Esophagus muscularis mucosa (tissue), 4 donors: ENCODE data around the gene LGALS16. TPM values are rescaled to one million over a fixed set of nuclear protein-coding genes. Genes with fewer than 3 reads are reported as not detected.

Source experiments
- DNase-seq: peaks from one replicate; pipeline ENCODE4 v3.0.0-alpha.2; 2017; ENCODE audit errors: extremely low spot score
- H3K27ac ChIP-seq, 4 donors: fragments of 200-600 bp; sonication (generic); replicated peaks in 1 of 4; 1 replicate in 3 of 4; 2 replicates in 1 of 4; pipeline ENCODE4 v1.5.1; 2016 to 2019; ENCODE audit warnings: mild to moderate bottlenecking in 1 of 4
- H3K27me3 ChIP-seq, 4 donors: fragments of 200-600 bp; sonication (generic); one replicate each; pipeline versions ENCODE4 v1.5.1 to v1.6.0; 2016 to 2019
- H3K36me3 ChIP-seq, 4 donors: fragments of 200-600 bp; sonication (generic); one replicate each; pipeline ENCODE4 v1.5.1; 2016 to 2019
- H3K4me1 ChIP-seq, 4 donors: fragments of 200-600 bp; sonication (generic); one replicate each; pipeline ENCODE4 v1.5.1; 2016 to 2019
- H3K4me3 ChIP-seq, 4 donors: fragments of 200-600 bp; sonication (generic); 1 replicate in 2 of 4; 2 replicates in 2 of 4; pipeline ENCODE4 v1.5.1; 2016 to 2019; ENCODE audit warnings: mild to moderate bottlenecking in 4 of 4, moderate library complexity in 1 of 4
- H3K9me3 ChIP-seq, 4 donors: fragments of 200-600 bp; sonication (generic); 1 replicate in 3 of 4; 2 replicates in 1 of 4; pipeline ENCODE4 v1.5.1; 2016 to 2019
- CTCF ChIP-seq, 3 experiments: fragments of 200-600 bp in 2 of 3; fragments of 450-650 bp in 1 of 3; sonication (generic) in 2 of 3; IDR thresholded peaks; one replicate each; pipeline ENCODE4 v1.5.1; 2017 to 2019; ENCODE audit warnings: antibody characterized with exemption in 3 of 3, mild to moderate bottlenecking in 2 of 3, moderate library complexity in 1 of 3
- EP300 ChIP-seq: sonication (generic); formaldehyde crosslinking; IDR thresholded peaks from one replicate; pipeline ENCODE4 v1.6.1; 2017; ENCODE audit warnings: antibody characterized with exemption
- POLR2A ChIP-seq: fragments of 450-650 bp; IDR thresholded peaks from one replicate; pipeline ENCODE4 v1.6.1; 2017; ENCODE audit warnings: antibody characterized with exemption, moderate library complexity, mild to moderate bottlenecking, low read depth
- POLR2AphosphoS5 ChIP-seq, 2 donors: sonication (generic); formaldehyde crosslinking; IDR thresholded peaks; one replicate each; pipeline ENCODE4 v1.6.1; 2017; ENCODE audit warnings: antibody characterized with exemption in 2 of 2
- WGBS: methylation state at CpG from one replicate; pipeline ENCODE4 v1.1.5; 2018; 5-methylcytosine and 5-hydroxymethylcytosine counted together
- intact Hi-C: fragments of 100-400 bp; cut with DNase I; formaldehyde crosslinking; loops from one replicate; pipeline ENCODE4 v1.15.1; 2023
- total RNA-seq, 4 donors: library from RNA; depleted of rRNA; stranded (reverse); fragments of >200 nt; gene quantifications; one replicate each; pipeline versions ENCODE4 v1.1.0 to v1.2.1, GENCODE V29; 2016

The LGALS16 gene
- total RNA-seq, 4 donors from 2014 or later, result not detected

DNA sequence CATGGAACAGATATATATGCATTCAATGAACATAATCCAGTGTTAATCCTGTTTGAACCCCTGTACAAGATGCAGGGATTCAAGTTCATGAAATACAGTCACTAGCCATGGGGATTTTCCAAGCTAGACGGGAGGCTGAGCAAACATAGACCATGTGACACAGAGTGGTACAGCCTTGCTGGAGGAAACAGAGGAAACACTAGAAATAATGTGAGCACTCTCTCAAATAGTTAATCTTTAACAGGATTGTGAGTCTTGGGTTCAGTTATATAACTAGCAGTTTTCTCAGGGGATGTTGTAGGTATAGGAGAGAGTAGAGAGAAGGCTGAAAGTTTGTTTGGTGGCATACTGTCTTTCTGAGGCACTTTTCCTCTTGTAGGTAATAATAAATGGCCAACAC lies 13.9 kb upstream of the LGALS16 start:
- peaks cover 0 to 61% (median 0%) of the 10 kb centered on the region in 4 donors for H3K27me3 ChIP-seq
- TF ChIP-seq CTCF (IDR thresholded peaks at IDR 0.05) (no peak), POLR2AphosphoS5 (IDR thresholded peaks at IDR 0.05) (no peak), POLR2A (no peak), EP300 (no peak)
- no peaks in the 10 kb centered on the region for H3K36me3 ChIP-seq
- H3K27ac ChIP-seq, result no peak overlapping the region
- DNase-seq, result no peak
- intact Hi-C loops, result no loop called here
- 77% methylated on average over 1 of the region's 1 CpG for WGBS
- H3K4me1 ChIP-seq, result no peaks in the 10 kb centered on the region
- no peaks in the 10 kb centered on the region for H3K9me3 ChIP-seq
- H3K4me3 ChIP-seq, result no peak overlapping the region

GRCh38 chr19:39643591-39643990 lies 12.1 kb upstream of the LGALS16 start:
- no peaks in the 10 kb centered on the region for H3K4me1 ChIP-seq
- H3K36me3 ChIP-seq, result no peaks in the 10 kb centered on the region
- TF ChIP-seq EP300 (no peak), POLR2A (no peak), POLR2AphosphoS5 (IDR thresholded peaks at IDR 0.05) (no peak), CTCF (IDR thresholded peaks at IDR 0.05) (no peak)
- no peaks in the 10 kb centered on the region for H3K9me3 ChIP-seq
- no peak overlapping the region for H3K27ac ChIP-seq
- DNase-seq, result no peak
- intact Hi-C loops, result no loop called here
- H3K27me3 ChIP-seq, result peaks cover 0 to 51% (median 0%) of the 10 kb centered on the region in 4 donors
- WGBS, result 67% methylated on average over 5 of the region's 5 CpGs
- H3K4me3 ChIP-seq, result no peak overlapping the region

DNA sequence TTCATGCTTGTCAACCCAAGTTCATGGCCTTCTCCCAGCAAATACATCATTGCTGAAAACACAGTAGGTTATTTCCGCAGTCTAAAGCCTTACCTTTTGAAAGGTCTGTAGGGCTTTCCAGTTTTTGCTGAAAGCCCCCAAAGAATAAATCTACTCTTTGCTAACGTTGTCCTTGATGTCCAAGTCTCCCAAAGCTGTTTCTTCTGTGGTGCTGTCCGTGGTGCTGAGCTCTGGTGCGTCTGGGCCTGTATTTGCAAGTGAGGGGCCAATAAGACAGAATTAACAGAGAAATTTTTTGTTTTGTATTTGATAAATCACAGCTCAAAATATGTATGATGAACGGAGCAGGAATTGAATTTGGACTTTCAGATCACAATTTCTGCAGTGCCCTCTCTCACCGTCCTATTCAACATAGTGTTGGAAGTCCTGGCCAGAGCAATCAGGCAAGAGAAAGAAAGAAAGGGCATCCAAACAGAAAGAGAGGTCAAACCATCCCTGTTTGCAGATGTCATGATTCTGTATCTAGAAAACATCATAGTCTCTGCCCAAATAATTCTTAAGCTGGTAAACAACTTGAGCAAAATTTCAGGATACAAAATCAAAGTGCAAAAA lies 9.8 kb upstream of the LGALS16 start:
- 26% methylated on average over 6 of the region's 6 CpGs for WGBS
- H3K9me3 ChIP-seq, result no peaks in the 10 kb centered on the region
- H3K36me3 ChIP-seq, result no peaks in the 10 kb centered on the region
- intact Hi-C loops, result no loop called here
- TF ChIP-seq POLR2AphosphoS5 (IDR thresholded peaks at IDR 0.05) (no peak), CTCF (IDR thresholded peaks at IDR 0.05) (no peak), POLR2A (no peak), EP300 (no peak)
- H3K27me3 ChIP-seq, result peaks cover 0 to 49% (median 2%) of the 10 kb centered on the region in 4 donors
- H3K4me1 ChIP-seq, result no peaks in the 10 kb centered on the region
- no peak overlapping the region for H3K4me3 ChIP-seq
- no peak for DNase-seq
- H3K27ac ChIP-seq, result no peak overlapping the region

DNA sequence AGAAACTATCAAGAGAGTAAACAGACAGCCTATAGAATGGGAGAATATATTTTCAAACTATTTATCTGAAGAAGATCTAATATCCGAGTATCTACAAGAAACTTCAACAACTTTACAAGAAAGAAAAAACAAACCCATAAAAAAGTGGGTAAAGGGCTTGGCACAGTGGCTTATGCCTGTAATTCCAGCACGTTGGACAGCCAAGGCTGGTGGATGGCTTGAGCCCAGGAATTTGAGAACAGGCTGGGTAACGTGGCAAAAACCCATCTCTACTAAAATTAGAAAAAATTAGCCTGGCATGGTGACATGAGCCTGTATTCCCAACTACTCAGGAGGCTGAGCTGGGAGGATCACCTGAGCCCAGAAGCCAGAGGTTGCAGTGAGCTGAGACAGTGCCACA lies 7.8 kb upstream of the LGALS16 start:
- Histone ChIP-seq H3K36me3 (no peaks in the 10 kb centered on the region), H3K9me3 (no peaks in the 10 kb centered on the region), H3K27me3 (peaks cover 0 to 40% (median 2%) of the 10 kb centered on the region in 4 donors), H3K4me3 (no peak overlapping the region), H3K4me1 (no peaks in the 10 kb centered on the region), H3K27ac (no peak overlapping the region)
- no peak for DNase-seq
- 43% methylated on average over 3 of the region's 3 CpGs for WGBS
- TF ChIP-seq EP300, result no peak
- no peak for TF ChIP-seq POLR2A
- no peak for TF ChIP-seq POLR2AphosphoS5 (IDR thresholded peaks at IDR 0.05)
- TF ChIP-seq CTCF (IDR thresholded peaks at IDR 0.05), result no peak
- intact Hi-C loops, result no loop called here

DNA sequence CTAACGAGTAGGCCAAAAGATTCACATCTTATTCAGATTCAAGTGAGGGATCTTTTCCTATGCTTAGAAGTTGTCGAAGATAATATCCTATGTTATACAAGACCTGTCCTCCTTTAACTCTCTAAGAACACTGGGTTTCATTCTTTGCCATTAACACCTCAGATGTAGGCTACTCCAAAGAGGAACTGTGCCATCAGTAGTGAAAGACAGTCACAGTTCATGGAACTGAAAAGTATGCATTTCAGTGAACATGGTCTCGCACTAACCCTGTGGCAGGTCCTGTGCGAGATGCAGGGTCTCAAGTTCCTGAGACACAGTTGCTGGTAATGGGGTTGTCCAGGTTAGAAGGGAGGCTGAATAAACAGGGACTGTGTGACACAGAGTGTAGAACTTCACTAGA lies 4.1 kb downstream of the LGALS16 start:
- Histone ChIP-seq H3K4me3 (no peak overlapping the region), H3K27me3 (peaks cover 0 to 22% (median 0%) of the 10 kb centered on the region in 4 donors), H3K27ac (no peak overlapping the region), H3K9me3 (no peaks in the 10 kb centered on the region), H3K4me1 (no peaks in the 10 kb centered on the region), H3K36me3 (no peaks in the 10 kb centered on the region)
- intact Hi-C loops, result no loop called here
- no peak for DNase-seq
- WGBS, result 69% methylated on average over 4 of the region's 4 CpGs
- TF ChIP-seq EP300, result no peak
